ENCODE results near the gene IFNG-AS1. TPM values are rescaled to one million over a fixed set of nuclear protein-coding genes. Genes with fewer than 3 reads are reported as not detected.

The IFNG-AS1 gene
- total RNA-seq = under 1 TPM in 2 of 4 donors, not detected in 2; 0.27 to 0.50 TPM

- Histone ChIP-seq H3K9me3 (no peaks in the 10 kb centered on the region), H3K27me3 (no peaks in the 10 kb centered on the region), H3K4me1 (no peaks in the 10 kb centered on the region), H3K27ac (no peak within 1 kb of the TSS), H3K4me3 (replicated peaks in 1 of 3) (no peak within 1 kb of the TSS), H3K36me3 (no peaks in the 10 kb centered on the region)
- intact Hi-C loops (cut with DNase I) = no loop called here
- 35 to 39% methylated on average over 7 of the region's 7 CpGs for WGBS, 2 donors
- TF ChIP-seq CTCF (IDR thresholded peaks at IDR 0.05) (no peak), POLR2A (IDR thresholded peaks at IDR 0.05) (no peak)
- no peak for DNase-seq
Observed at GRCh38 chr12:67989184-67989920, at the start of gene IFNG-AS1. Gene IFNG-AS1 (plus strand): TSS chr12:67989447.

- TF ChIP-seq POLR2A (IDR thresholded peaks at IDR 0.05) = no peak
- no peak for TF ChIP-seq CTCF (IDR thresholded peaks at IDR 0.05)
- Histone ChIP-seq H3K4me1 (no peaks in the 10 kb centered on the region), H3K9me3 (no peaks in the 10 kb centered on the region), H3K4me3 (replicated peaks in 1 of 3) (no peak overlapping the region), H3K36me3 (no peaks in the 10 kb centered on the region), H3K27me3 (no peaks in the 10 kb centered on the region), H3K27ac (no peak overlapping the region)
- intact Hi-C loops (cut with DNase I) = loop anchor here (5.0 kb wide), 2 partner anchors 497 to 582 kb away; no protein-coding TSS in a partner anchor
- no peak for DNase-seq
- WGBS, 2 donors = 46 to 66% methylated on average over 2 of the region's 2 CpGs
Observed at GRCh38 chr12:67939611-67940010, 49.6 kb upstream of the IFNG-AS1 start.

- no peak for TF ChIP-seq CTCF (IDR thresholded peaks at IDR 0.05)
- no peak for TF ChIP-seq POLR2A (IDR thresholded peaks at IDR 0.05)
- intact Hi-C loops (cut with DNase I) = loop anchor here (5.0 kb wide), 2 partner anchors 499 to 584 kb away; no protein-coding TSS in a partner anchor
- Histone ChIP-seq H3K27me3 (no peaks in the 10 kb centered on the region), H3K9me3 (no peaks in the 10 kb centered on the region), H3K4me3 (replicated peaks in 1 of 3) (no peak overlapping the region), H3K4me1 (no peaks in the 10 kb centered on the region), H3K27ac (no peak overlapping the region), H3K36me3 (no peaks in the 10 kb centered on the region)
- DNase-seq = no peak
- 69 to 70% methylated on average over 3 of the region's 3 CpGs for WGBS, 2 donors
Observed at GRCh38 chr12:67940780-67941243, 48.4 kb upstream of the IFNG-AS1 start.

GRCh38 chr12:67942724-67943123 lies 46.5 kb upstream of the IFNG-AS1 start:
- H3K4me1 ChIP-seq = no peaks in the 10 kb centered on the region
- H3K4me3 ChIP-seq (replicated peaks in 1 of 3) = no peak overlapping the region
- WGBS, 2 donors = 83 to 94% methylated on average over 3 of the region's 3 CpGs
- H3K27ac ChIP-seq = no peak overlapping the region
- H3K9me3 ChIP-seq = no peaks in the 10 kb centered on the region
- no peaks in the 10 kb centered on the region for H3K36me3 ChIP-seq
- DNase-seq = no peak
- TF ChIP-seq CTCF (IDR thresholded peaks at IDR 0.05) (no peak), POLR2A (IDR thresholded peaks at IDR 0.05) (no peak)
- intact Hi-C loops (cut with DNase I) = loop anchor here (5.0 kb wide), 2 partner anchors 500 to 585 kb away; no protein-coding TSS in a partner anchor
- H3K27me3 ChIP-seq = no peaks in the 10 kb centered on the region
